ENCODE measurements around the gene KCNJ5. TPM values are rescaled to one million over a fixed set of nuclear protein-coding genes. Genes with fewer than 3 reads are reported as not detected.

KCNJ5 gene
- total RNA-seq, 4 donors from 2014 or later: 0.15 to 1.0 (median 0.59) TPM; not detected in 1

DNA sequence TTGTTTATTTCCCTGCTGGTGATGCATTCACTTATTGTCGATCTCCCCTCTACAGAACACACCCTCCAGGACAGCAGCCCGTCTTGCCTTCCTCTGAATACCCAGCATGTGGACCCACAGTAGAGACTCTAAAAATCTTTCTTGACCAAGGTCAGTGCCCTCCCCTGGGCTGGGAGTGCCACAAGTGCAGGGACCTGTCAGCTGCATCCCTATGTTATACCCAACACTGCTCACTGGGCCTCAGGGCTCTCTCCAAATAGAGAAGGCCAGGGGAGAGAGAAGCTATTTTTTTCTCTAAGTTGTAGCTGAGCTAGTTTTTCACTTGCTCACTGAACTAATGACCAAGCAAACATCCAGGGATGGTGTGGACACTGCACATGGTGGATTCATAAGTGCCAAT is 33.8 kb upstream of the KCNJ5 start:
- WGBS, 2 donors: 92 to 94% methylated on average over 2 of the region's 2 CpGs
- TF ChIP-seq CTCF (IDR thresholded peaks at IDR 0.05): no peak
- no peak for TF ChIP-seq POLR2A (IDR thresholded peaks at IDR 0.05)
- DNase-seq (ENCODE audit: low spot score in 2 of 2): peak in 1 of 2 donors; percentile 63
- H3K4me3 ChIP-seq (ENCODE audit: low read depth, poor library complexity, severe bottlenecking): no peak overlapping the region
- intact Hi-C loops (cut with DNase I; ENCODE audit: low total_unique reads): no loop called here

- 44 to 51% methylated on average over 33 of the region's 33 CpGs for WGBS, 2 donors
- no peak overlapping the region for H3K4me3 ChIP-seq (ENCODE audit: low read depth, poor library complexity, severe bottlenecking)
- intact Hi-C loops (cut with DNase I; ENCODE audit: low total_unique reads): no loop called here
- TF ChIP-seq CTCF (IDR thresholded peaks at IDR 0.05) (peak in 1 of 3 donors; percentile 17), POLR2A (IDR thresholded peaks at IDR 0.05) (no peak)
- DNase-seq (ENCODE audit: low spot score in 2 of 2): peak in 1 of 2 donors; percentile 31
Measured at GRCh38 chr11:128859563-128860441, 31.4 kb upstream of the KCNJ5 start.

DNA sequence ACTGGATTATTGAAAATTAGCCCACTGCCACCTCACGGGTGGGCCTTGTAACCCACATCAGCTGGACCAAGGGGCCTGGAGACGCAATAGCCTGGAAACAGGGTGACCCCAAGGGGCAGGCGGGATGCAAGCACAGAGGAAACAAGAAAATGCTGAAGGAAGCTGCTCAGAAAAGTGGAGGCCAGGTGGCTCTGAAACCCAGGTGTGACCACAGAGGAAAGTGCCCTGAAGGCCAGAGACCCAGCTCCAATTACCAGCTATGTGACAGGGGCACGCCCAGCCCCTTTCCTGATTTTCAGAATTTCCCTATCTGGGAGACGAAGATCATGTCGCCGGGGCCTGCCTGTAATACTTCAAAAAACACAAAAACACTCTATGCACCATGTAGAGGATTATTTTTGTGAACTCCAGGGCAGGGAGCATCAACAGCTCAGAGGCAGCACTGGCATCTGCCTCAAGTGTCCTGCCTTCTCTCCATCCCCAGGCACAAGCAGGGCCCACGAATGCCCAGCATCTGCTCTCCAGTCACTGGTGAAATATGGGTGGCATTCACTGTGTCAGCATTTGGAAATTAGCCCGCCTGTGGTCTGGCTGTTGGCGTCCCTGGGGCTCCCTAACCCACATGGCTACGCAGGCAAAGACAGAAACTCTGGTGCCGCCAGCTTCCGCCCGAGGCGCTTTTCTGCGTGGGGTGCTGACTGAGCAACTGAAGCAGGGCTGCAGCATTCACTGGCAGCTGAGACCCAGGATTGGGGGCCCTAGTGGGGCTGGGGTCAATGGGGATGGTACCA is 30.4 kb upstream of the KCNJ5 start:
- H3K4me3 ChIP-seq (ENCODE audit: low read depth, poor library complexity, severe bottlenecking): no peak overlapping the region
- WGBS, 2 donors: 72 to 77% methylated on average over 15 to 16 of the region's 16 CpGs
- no peak for DNase-seq (ENCODE audit: low spot score in 2 of 2)
- intact Hi-C loops (cut with DNase I; ENCODE audit: low total_unique reads): no loop called here
- TF ChIP-seq CTCF (IDR thresholded peaks at IDR 0.05) (no peak), POLR2A (IDR thresholded peaks at IDR 0.05) (no peak)

DNA sequence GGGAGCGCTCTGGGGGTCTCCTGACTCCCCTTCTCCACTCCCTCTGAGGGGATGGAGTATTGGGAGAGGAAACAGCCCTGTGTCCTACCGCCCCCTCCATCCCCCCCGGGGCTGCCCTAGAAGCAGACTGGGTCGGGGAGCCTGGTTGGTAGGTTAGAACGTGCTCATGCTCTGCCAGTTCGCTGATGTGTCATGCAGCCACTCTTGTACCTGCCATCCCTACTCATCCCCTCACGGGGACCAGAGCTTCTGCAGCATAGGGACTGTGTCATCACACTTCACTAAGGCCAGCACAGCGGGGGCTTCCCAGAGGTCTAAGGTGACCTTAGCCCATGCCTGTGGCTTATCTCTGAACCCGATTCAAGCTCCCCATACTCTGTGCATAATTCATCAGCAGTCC is 28.8 kb upstream of the KCNJ5 start:
- no peak for TF ChIP-seq POLR2A (IDR thresholded peaks at IDR 0.05)
- TF ChIP-seq CTCF (IDR thresholded peaks at IDR 0.05): no peak
- no peak for DNase-seq (ENCODE audit: low spot score in 2 of 2)
- WGBS, 2 donors: 92 to 97% methylated on average over 9 of the region's 9 CpGs
- no peak overlapping the region for H3K4me3 ChIP-seq (ENCODE audit: low read depth, poor library complexity, severe bottlenecking)
- intact Hi-C loops (cut with DNase I; ENCODE audit: low total_unique reads): no loop called here

DNA sequence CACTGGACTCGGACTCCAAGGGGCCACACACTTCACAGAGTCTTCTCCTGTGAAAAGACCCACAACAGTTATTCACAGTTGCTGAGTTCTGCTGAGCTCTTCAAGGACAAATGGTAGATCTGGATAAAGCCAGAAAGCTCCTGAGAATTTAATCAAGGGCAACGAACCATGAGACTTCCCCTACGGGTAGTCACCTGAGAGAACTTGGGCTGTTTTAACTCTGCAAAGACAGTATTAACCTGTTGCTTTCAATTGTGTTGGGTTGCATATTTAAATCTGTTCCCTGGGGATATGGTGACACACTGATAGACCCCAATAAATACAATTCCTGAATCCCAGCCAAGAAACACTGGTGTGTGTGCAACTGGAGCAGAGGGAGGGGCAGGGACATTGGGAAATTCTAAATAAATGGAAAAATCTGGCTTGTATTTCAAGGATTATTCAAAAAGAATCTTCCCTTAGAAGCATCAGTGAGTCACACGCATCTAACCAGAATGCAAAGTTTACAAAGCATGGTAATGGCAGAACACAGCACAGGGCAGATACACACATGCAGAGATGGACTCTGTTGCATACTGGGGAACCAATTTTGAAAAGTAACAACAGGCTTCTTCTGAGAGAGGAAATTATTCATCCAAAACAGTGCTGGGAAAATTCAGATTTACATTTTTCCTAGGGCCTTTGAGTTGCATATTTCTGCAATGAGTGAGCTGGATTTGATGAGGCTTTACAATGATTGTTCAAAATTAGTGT is 28.1 kb upstream of the KCNJ5 start:
- no peak for TF ChIP-seq CTCF (IDR thresholded peaks at IDR 0.05)
- WGBS, 2 donors: 68 to 70% methylated on average over 4 of the region's 4 CpGs
- intact Hi-C loops (cut with DNase I; ENCODE audit: low total_unique reads): no loop called here
- no peak overlapping the region for H3K4me3 ChIP-seq (ENCODE audit: low read depth, poor library complexity, severe bottlenecking)
- no peak for DNase-seq (ENCODE audit: low spot score in 2 of 2)
